AG04450 (cell line): ENCODE results near the gene ME1. TPM values are rescaled to one million over a fixed set of nuclear protein-coding genes. Genes with fewer than 3 reads are reported as not detected.

Experiments used
- CTCF ChIA-PET: fragments of 300-600, 350-600 bp; formaldehyde crosslinking; extraction: SDS; loops from one replicate; lab custom pipeline; 2022; ENCODE audit warnings: antibody characterized with exemption, inconsistent platforms; lab: Charles Lee
- POLR2A ChIA-PET: fragments of 350-600 bp; formaldehyde crosslinking; extraction: SDS; loops from one replicate; lab custom pipeline; 2021; ENCODE audit warnings: antibody characterized with exemption, inconsistent platforms; lab: Yijun Ruan, JAX
- DNase-seq: peaks from one replicate; pipeline ENCODE4 v3.0.0-alpha.2; 2011; ENCODE audit warnings: low read depth, low spot score
- H3K27ac ChIP-seq: one replicate; pipeline ENCODE4 v1.5.1; 2012; ENCODE audit warnings: low read depth, low read length, control low read depth
- H3K27me3 ChIP-seq: one replicate; pipeline ENCODE4 v1.6.0; 2012; ENCODE audit warnings: low read length; ENCODE audit not compliant: control insufficient read depth, insufficient read depth
- H3K4me3 ChIP-seq: 2 replicates; pipeline ENCODE4 v1.5.1; 2011; ENCODE audit warnings: mild to moderate bottlenecking, low read depth, low read length, control low read depth
- H3K9me3 ChIP-seq: 2 replicates; pipeline ENCODE4 v1.5.1; 2012; ENCODE audit warnings: low read length; ENCODE audit not compliant: control insufficient read depth, insufficient read depth
- CTCF ChIP-seq: IDR thresholded peaks from 2 replicates; pipeline ENCODE4 v1.5.1; 2011; ENCODE audit warnings: low read depth, low read length, control low read depth, inconsistent platforms
- polyA plus RNA-seq: library from polyadenylated mRNA; depleted of rRNA; stranded (reverse); fragments of >200 nt; gene quantifications from 2 replicates; pipeline ENCODE4 v1.2.3, GENCODE V29; 2011; rRNA removed

ME1 gene
- polyA plus RNA-seq, 1 experiment = 31.8 TPM

- no peaks in the 10 kb centered on the region for H3K27me3 ChIP-seq
- DNase-seq = no peak
- H3K27ac ChIP-seq = no peak overlapping the region
- H3K4me3 ChIP-seq = no peak overlapping the region
- TF ChIP-seq CTCF = no peak
- CTCF ChIA-PET = interaction anchor here (4.7 kb wide), 1 partner anchor 101 kb away, joined by 28 read pairs; the partner anchor contains the start of genes DOP1A and UBE3D
- H3K9me3 ChIP-seq = no peaks in the 10 kb centered on the region
- POLR2A ChIA-PET = no interaction called here
These were observed 263.0 kb downstream of the ME1 start for GRCh38 chr6:83167726-83168278.

Other genes with a start within 250 kb of the ME1 start
- gene PGM3, start 237.8 kb downstream of the ME1 start, polyA plus RNA-seq = 116 and 155 TPM in 2 replicates
- 6.5 and 8.3 TPM in 2 replicates for gene RWDD2A, start 237.7 kb downstream of the ME1 start, polyA plus RNA-seq
- gene PRSS35, start 81.5 kb upstream of the ME1 start, polyA plus RNA-seq = 5.6 and 7.3 TPM in 2 replicates